Measurements from ENCODE around the gene FARS2.
"Not testable (repeated sequence)": the region's sequence is repeated elsewhere in the genome, so short reads cannot be mapped to it uniquely, and the experiment has no call there.

The FARS2 gene

DNA sequence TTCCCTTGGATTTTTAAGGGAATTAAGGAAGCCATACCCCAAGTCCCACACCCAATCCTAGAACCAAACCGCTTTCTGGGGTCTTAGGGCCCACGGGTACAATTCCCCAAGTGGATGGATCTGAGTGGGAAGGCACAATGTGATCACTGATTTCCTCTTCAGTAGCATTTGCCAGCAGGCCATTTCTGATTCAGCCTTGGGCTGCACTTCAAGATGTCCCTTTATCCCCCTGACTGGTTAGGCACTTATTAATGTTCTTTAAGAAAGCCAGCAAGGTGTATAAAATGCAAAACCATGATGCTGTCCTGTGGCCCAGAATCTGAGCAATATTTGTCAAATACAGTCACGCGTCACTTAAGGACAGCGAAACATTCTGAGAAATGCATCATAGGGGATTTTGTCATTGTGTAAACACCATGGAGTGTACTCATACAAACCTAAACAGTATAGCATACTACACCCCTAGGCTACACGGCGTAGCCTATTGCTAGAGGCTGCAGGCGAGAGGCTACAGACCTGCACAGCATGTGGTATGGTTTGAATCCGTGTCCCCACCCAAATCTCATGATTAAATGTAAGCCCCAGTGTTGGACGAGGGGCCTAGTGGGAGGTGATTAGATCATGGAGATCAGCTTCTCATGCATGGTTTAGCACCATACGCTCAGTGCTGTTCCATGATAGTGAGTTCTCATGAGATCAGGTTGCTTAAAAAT lies 511.3 kb downstream of the FARS2 start:
- DNase-seq: no peak

DNA sequence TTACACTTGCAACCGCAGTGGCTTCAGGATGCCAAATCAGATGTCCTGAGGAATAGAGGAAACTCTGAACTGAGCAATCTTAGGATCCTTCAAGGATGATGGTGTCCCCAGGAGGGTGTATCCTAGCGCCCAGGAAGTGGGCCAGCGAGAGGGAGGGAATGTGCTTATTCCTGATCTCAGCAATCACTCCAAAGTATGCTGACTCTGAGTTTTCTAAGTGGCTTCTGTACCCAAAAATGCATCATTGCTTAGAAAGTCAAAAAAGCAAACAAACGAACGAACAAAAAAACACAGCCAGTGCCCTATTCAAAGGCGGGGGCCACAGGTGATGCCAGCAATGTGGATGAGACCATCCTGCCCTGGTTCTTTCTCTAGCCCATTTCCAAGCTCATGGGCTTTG lies 514.8 kb downstream of the FARS2 start:
- DNase-seq: no peak

DNA sequence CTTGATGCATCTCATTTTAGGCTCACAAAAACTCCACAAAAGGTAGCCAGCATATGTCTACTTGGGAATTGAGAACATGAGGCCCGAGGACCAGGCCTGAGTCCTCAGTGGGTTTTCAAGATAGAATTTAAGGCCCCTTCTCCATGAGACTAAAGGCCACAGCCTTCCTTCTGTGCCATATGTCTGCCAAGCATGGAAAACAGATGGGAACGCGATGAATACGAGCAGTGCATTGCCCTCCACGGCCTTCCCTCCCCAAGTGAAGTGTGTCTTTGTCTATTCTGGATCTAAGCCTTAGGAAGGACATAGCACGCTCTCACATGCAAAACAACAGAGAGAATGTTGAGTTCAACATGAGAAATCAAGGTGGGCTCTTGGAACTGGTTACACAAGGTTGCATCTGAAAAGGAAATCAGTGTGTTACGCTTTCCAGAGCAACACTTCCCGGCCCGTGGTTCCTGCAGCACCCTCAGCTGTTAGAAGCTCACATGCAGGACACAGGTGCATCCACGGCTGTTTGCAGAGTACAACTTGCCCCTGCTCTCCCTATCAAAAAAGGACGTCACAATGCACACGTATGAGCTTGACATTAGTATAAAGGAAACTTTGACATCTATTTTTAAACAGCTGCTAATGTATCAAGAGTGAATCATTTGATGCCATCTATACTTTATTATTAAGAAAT lies 515.5 kb downstream of the FARS2 start:
- DNase-seq: peak; percentile 30

DNA sequence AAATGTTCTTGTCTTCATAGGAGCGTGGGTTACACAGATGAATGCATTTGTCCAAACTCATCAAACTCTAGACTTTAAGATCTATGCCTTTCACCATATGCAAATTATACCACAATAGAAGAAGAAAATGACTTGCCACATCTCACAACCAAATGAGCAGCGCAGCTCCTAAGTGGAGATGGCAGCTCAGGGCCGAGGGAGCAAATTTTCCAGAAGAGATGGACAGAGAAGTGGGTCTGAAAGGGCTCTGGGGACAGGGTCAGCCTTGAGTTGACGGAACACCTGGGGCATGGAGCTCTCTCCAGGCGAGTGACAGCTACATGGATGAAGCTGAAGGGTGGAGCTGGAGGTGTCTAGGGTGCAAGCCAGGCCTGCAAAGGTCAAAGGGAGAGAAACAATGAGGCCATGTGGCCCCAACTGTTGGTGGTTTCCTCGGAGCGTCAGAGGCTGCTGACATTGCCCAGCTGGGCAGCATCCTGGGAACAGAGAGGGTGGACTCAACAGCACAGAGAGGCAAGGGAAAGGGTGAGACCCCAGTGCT lies 517.1 kb downstream of the FARS2 start:
- no peak for DNase-seq

DNA sequence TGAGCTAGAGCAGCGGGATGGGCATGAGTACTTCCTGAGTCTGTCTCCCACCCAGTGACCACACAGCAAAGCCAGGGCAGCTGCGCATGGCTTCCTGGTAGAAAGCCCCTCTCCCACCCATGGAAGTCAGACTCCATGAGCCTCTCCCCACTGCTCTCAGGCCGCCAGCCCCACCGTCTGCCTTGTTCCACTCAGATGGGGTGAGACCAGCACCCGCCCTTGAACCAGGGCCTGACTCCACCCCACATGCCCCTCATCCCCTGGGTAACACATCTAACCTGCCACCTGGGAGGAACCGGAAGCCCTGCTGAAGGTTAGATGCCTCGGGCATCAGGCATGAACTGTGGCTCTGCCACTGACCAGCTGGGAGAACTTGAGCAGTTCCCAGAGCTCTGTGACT lies 517.6 kb downstream of the FARS2 start:
- no peak for DNase-seq

DNA sequence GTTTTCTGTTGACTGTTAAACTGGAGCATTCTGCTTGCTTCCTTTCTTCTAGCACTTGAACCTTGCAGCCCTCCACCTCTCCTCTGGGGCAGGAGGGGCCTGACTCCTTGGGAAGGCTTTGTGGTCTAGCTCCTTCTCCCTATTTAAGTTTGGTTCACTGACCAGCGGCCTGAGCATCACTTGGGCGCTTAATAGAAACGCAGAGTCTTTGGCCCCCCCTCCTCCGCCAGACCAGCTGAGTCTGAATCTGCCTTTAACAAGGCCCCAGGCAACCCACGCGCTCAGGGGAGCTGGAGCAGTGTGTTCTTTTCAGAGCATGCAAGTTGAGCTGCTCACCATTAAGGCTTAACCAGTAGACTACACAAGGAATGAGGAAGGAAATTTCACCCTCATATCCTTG lies 519.7 kb downstream of the FARS2 start:
- DNase-seq: no peak

DNA sequence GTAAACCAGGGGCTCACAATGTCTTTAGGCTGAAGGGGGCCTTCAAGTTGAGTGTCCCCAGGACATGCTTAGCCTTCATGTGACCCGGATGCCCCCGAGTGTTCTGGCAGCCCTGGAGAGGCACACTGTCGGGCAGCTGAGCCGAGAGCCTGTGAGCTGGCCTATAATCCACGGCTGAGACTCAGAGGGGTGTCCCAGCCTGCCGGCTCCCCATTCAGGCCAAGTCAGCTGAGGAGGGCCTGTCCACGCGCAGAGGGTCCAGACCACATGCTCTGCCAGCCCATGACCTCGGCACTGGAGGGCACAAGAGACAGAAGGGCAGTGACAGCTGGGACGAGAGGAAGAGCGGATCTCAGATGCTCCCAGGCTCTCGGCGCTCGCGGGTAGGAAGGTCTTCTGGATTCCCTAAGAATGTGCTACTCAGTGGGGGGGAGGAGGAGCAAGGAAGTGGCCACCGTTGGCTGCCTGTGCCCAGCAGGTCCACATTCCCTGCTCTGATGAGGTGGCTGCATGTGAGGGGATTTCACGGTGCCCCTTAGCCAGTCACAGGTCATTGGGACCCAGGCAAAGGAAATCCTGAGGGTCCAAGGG lies 520.7 kb downstream of the FARS2 start:
- DNase-seq: no peak

DNA sequence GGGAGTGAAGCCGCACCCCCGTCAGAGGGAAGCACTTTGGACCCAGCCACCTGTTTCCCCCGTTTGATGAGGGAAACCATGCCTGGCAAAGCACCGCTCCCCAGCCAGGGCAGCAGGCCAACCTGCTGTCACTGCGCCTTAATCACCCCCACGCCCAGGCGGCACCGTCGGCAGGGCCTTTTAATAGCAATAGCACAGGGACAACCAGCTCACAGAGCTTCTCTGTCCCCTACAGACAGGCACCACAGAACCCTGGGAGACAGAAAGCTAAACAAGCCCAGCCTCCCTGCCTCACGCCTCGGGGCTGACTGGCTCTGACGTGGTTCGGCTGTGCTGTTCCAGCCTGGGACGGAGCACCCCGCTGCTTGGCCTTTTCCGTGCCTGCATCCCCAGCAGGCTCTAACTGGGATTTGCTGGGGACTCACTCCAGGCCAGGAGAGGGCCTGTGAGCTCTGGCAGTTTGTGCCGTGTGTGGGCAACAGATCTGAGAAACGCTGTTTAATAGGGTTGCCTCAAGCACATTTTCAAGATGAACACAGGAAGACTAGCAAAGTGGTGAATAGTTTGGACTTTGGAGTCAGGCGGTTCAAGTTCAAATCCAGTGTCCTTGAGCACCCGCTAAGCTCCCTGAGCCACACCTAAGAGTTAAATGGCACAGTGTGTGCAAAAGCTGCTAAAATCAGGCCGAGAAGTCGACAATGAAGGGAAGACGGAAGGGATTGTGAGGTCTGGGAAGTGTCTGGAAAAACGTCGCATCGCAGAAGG lies 521.7 kb downstream of the FARS2 start:
- DNase-seq: peak; percentile 61

DNA sequence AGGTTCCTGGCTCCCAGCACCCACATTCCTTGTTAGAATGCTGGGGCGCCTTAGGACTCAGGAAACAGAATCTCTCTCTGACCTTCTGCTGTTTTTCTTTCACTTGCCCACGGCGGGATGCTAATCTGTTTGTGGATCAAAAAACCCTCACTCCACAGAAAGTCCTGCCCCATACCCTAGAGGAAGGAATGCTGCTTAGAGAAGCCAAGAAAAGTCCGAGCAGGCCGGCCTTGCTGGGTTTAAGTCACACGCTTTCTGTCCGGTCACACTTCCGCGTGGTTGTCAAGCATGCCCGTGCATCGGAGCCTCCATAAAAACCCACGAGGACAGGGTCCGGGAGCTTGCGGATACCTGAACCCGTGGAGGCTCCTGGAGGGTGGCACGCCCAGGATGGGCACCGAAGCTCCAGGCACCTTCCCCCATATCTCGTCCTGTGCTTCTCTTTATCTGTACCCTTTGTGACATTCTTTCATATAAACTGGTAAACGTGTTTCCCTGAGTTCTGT lies 522.3 kb downstream of the FARS2 start:
- no peak for DNase-seq

DNA sequence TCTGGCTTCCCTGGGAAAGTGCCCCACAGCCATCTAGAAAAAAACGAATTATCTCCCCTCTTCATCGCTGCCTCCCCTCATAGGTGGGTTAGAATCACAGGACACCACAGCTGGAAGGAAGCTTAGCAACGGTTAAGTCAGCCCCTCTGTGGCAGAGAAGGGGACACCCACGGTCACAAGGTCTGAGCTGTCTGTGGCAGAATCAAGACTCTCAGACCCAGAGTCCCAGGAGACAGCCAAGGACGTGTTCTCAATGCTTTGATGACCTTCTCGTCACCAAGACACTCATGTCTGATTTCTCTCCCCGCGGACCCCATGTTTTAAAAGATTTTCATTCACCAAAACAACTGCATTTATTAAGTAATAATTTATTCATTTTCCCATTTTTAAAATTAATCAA lies 523.9 kb downstream of the FARS2 start:
- no peak for DNase-seq

DNA sequence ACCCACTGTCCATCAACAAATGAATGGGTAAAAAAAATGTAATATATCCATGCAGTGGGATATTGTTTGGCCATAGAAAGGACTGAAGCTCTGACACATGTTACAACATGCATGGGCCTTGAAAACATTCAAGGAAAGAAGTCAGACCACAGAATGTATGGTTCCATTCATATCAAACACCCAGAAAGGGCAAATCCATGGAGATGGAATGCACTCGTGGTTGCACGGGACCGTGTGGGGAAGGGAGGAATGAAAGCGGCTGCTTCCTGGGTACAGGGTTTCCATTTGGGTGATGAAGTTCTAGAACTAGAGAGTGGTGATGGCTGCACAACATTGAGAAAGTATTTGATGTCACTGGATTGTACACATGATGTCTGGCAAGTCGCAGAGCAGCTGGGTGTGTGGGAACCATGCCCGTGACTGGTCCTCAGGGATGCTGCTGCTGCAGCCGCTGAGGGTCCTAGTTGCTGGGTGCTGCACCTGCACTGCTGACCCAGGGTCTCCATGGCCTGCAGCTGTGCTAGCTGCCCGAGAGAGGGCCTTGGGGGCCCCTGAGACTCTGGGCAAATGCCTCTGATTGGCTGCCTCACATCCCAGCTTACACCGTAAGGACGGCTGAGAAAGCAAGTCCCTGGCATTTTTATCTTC lies 525.1 kb downstream of the FARS2 start:
- no peak for DNase-seq

DNA sequence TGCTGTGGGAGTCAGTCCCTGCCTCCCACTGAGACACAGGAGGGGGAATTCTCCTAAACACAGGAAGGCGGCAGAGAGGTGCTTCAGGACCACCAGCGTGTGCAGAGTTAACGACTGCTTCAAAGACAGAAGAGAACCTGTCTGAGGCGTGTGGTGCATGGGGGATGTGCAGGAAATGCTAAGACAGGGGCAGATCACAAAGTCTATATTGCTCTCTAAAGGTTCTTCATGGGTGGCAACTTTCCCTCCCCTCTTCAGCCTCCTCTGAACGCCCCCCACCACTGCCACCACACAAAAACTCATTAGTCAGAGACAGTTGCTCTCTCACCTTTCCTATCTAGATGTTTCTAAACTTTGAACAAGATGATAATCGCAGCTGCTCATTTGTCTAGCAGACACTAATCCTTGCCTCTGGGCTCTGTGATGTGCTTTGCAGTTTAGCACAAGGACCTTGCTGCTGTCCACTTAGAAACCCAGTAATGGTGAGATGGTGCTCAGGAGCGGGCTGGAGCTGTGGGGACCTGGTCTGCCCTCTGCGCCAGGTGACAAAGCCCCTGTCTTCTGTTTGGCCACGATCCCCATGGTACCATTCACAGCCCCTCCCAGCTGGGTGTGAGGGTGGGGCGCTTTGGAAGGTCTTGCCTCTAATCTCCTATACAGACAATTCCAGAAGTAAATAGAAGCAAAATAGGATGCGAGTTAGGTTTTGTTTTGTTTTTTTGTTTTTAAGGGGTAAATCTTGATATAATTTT lies 525.8 kb downstream of the FARS2 start:
- DNase-seq: no peak

DNA sequence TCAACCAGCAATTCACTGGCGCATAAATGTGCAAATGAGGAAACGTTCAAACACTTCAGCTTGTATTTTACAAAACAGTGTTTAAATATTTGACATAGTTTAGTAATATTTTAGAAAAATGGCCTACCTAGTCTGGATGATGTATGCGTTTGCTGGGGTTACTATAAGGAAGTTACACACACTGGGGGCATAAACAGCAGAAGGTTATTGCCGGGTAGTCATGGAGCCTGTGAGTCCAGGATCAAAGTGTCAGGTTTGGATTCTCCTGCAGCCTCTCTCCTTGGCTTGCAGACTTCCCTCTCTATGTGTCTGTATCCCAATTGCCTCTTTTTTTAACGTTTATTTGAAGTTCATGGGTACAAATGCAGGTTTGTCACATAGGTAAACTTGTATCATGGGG lies 528.1 kb downstream of the FARS2 start:
- not testable (repeated sequence) for DNase-seq

DNA sequence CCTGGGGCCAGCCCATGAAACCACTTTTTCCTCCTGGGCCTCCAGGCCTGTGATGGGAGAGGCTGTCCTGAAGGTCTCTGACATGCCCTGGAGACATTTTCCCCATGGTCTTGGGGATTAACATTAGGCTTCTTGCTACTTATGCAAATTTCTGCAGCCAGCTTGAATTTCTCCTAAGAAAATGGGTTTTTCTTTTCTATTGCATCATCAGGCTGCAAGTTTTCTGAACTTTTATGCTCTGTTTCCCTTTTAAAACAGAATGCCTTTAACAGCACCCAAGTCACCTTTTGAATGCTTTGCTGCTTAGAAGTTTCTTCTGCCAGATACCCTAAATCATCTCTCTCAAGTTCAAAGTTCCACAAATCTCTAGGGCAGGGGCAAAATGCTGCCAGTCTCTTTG lies 535.2 kb downstream of the FARS2 start:
- DNase-seq: not testable (repeated sequence)

DNA sequence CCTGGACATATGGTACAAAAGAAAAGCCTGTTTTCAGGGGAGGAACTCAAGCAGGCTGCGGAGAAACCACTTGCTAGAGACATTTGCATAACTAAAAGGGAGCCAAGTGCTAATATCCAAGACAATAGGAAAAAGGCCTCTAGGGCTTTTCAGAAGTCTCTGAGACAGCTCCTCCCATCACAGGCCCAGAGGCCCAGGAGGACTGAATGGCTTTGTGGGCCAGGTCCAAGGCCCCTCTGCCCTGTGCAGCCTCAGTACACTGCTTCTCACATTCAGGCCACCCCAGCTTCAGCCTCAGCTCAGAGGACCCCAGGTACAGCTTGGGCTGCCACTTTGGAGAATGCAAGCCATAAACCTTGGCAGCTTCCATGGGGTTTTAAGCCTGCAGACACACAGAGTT lies 545.1 kb downstream of the FARS2 start:
- DNase-seq: not testable (repeated sequence)

DNA sequence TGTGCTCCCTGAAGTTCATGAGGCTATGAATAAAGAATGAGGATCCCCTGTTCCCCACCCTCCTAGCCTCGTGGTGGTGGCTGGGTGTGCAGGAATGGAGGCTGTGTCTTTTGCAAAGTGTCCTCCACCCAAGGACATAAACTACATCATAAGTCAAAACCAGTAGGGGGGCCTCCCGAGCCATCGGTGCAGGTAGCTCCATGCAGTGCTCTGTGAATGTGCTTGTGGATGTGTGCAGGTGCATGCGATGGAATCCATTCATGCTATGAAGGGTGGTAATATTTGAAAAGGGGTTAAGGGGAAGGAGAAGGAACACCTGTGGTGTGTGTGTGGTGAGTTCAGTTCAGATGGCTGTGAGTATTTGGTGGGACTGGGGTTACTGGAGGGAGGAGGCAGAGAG lies 548.1 kb downstream of the FARS2 start:
- no peak for DNase-seq

DNA sequence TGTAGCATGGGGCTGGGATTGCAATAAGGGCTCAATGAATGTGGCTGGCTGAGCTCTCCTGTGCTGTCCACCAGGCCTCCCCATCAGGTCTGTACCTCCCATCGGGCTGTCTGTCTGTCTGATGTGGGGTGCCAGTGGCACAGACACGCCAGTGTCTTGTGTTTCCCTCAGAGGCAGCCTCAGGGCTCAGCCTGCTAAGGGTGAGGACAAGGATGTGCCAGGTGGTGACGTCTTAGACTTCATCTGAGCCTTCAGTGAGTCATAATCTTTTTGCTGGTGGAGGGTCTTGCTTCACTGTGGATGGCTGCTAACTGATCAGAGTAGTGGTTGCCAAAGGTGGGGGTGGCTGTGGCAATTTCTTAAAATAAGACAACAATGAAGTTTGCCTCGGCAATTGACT lies 550.7 kb downstream of the FARS2 start:
- DNase-seq: no peak

DNA sequence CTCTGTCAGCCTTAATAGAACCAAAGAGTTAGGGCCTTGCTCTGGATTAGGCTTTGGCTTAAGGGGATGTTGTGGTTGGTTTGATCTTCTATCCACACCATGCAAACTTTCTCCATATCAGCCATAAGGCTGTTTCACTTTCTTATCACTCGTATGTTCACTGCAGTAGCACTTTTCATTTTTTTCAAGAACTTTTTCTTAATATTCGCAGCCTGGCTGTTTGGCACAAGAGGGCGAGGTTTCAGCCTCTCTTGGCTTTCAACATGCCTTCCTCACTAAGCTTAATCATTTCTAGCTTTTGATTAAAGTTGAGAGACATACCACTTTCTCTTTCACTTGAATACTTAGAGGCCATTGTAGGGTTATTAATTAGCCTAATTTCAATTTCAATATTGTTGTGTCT lies 552.3 kb downstream of the FARS2 start:
- no peak for DNase-seq

DNA sequence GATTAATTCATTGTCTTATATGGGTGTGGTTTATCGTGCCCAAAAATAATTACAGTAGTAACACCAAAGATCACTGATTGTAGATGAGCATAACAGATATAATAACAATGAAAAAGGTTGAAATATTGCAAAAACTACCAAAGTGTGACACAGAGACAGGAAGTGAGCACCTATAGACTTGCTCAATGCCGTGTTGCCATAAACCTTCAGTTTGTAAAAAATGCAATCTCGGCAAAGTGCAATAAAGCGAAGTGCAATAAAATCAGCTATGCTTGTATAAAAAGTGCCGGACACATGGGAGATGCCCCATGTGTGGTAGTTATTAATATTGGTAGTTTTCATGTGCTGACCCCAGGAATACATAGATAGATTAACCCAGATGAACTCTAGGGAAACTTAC lies 552.8 kb downstream of the FARS2 start:
- no peak for DNase-seq

DNA sequence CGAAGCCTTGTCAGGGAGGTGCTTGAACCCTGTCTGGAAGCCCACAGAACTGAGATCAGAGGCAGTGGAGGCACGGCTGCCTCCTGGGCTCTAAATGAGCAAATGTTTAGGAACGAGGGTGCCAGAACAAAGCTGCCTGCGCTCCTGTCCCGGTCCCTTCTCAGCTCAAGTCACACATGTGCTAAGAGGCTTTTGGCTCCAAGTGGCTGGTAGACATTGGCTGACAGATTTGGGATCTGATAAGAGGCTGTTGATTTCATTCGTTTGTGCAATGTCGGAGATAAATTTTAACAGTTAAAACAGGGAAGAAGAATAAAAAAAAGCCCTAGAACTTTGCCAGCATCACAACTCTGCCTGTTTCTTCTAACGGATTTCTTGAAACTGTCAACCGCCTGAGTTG lies 553.6 kb downstream of the FARS2 start:
- no peak for DNase-seq

DNA sequence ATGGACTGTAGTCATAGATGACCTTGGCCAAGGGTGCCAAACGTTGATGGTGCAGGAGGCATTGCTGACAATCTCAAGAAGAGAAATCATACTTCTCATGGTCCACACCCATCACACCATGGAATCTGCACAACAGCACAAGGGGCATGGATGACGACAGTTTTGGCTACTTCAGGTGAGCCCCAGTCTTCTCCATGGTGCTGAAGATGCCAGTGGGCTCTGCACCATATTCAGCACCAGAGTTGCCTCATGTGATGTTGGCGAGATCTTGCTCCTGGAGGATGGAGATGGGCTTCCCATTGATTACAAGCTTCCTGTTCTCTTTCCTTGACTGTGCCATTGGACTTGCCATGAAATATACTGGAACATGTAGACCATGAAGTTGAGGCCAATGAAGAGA lies 556.6 kb downstream of the FARS2 start:
- no peak for DNase-seq

DNA sequence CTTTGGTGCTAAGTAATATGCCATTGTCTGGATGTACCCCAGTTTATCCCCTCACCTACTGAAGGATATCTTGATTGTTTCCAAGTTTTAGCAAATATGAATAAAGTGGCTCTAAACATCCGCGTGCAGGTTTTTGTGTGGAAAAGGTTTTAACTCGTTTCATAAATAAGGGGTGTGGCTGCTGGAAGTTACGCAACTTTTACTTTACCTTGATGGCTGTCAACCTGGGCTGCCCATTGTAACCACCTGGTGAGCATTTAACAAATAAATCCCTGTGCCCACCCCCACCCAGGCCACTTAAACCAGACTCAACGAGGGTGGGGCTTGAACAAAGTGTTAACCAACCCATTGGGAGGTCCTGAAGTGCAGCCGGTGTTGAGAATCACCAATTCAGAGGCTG lies 557.6 kb downstream of the FARS2 start:
- no peak for DNase-seq

All from right hindlimb (tissue), 1 donor.